NT2/D1 (cell line): ENCODE results near the gene RNF111.

Experiments used
- DNase-seq: peaks from one replicate; pipeline ENCODE4 v3.0.0-alpha.2; 2011; ENCODE audit warnings: low read depth, low spot score
- H3K27me3 ChIP-seq: 2 replicates; pipeline ENCODE4 v1.6.0; 2011; ENCODE audit warnings: mild to moderate bottlenecking; ENCODE audit not compliant: insufficient read length, insufficient read depth
- H3K36me3 ChIP-seq: 2 replicates; pipeline ENCODE4 v1.6.1; 2011; ENCODE audit warnings: mild to moderate bottlenecking, low read length, mixed read lengths; ENCODE audit not compliant: insufficient read depth, insufficient read length
- H3K4me1 ChIP-seq: 2 replicates; pipeline ENCODE4 v1.5.1; 2011; ENCODE audit not compliant: insufficient read depth, insufficient read length
- H3K4me3 ChIP-seq: 2 replicates; pipeline ENCODE4 v1.5.1; 2011; ENCODE audit warnings: low read depth; ENCODE audit not compliant: insufficient read length
- H3K9ac ChIP-seq: 2 replicates; pipeline ENCODE4 v1.6.0; 2011; ENCODE audit warnings: low read depth; ENCODE audit not compliant: insufficient read length
- H3K9me3 ChIP-seq: 2 replicates; pipeline ENCODE4 v1.5.1; 2011; ENCODE audit warnings: mild to moderate bottlenecking, low read length; ENCODE audit not compliant: insufficient read depth
- SUZ12 ChIP-seq: IDR thresholded peaks from 2 replicates; pipeline ENCODE4 v1.6.1; 2011; ENCODE audit not compliant: insufficient read length, insufficient read depth; ENCODE audit errors: extremely low read depth
- YY1 ChIP-seq: IDR thresholded peaks from 2 replicates; pipeline ENCODE4 v1.6.1; 2011; ENCODE audit not compliant: insufficient read length, insufficient read depth
- ZNF274 ChIP-seq: IDR thresholded peaks from 2 replicates; pipeline ENCODE4 v1.6.1; 2011; ENCODE audit warnings: mild to moderate bottlenecking, low read depth, low read length

The RNF111 gene

DNA sequence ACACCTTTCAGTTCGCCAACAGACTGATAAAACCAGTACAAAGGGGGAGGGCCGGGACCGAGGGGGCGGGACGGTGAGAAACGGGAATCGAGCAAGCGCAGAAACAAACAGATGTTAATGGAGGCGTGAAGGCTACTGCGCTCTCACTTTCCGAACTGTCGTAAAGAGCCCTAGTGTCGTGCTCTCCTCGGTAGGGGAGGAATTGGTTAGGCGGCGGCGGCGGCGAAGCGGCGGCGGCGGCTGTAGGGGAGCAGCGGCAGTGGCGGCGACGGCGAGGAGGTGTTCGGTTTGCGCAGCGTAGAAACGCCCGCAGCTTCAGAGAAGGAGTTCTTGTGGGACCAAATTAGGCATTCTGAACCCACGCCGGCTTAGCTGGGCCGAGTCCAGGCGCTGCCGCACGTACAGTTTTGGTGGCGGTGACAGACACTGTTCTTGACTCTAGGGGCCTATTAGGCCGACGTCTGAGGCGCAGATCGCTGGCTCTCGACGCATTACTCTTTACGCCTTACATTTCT is at the start of gene RNF111:
TSS of gene RNF111 (plus strand) at position 173 of the 515 bp plus-strand sequence. CDS start 43,160 bp downstream, outside the sequence.
- Histone ChIP-seq H3K4me3 (peak within 1 kb of the TSS; percentile 96), H3K36me3 (peaks cover 24% of the 10 kb centered on the region), H3K9me3 (no peaks in the 10 kb centered on the region), H3K4me1 (peaks cover 2% of the 10 kb centered on the region), H3K9ac (peak within 1 kb of the TSS; percentile 97), H3K27me3 (no peaks in the 10 kb centered on the region)
- peak; percentile 89 for DNase-seq
- TF ChIP-seq ZNF274: no peak
- no peak for TF ChIP-seq YY1
- no peak for TF ChIP-seq SUZ12

- no peak for DNase-seq
- TF ChIP-seq SUZ12 (no peak), ZNF274 (no peak), YY1 (no peak)
- H3K27me3 ChIP-seq: no peaks in the 10 kb centered on the region
- H3K9me3 ChIP-seq: no peaks in the 10 kb centered on the region
- no peak overlapping the region for H3K9ac ChIP-seq
- H3K4me1 ChIP-seq: no peaks in the 10 kb centered on the region
- no peak overlapping the region for H3K4me3 ChIP-seq
- H3K36me3 ChIP-seq: no peaks in the 10 kb centered on the region
Observed at GRCh38 chr15:58947179-58947578, 40.3 kb upstream of the RNF111 start.

- Histone ChIP-seq H3K36me3 (no peaks in the 10 kb centered on the region), H3K9ac (no peak overlapping the region), H3K9me3 (no peaks in the 10 kb centered on the region), H3K27me3 (no peaks in the 10 kb centered on the region), H3K4me3 (no peak overlapping the region), H3K4me1 (no peaks in the 10 kb centered on the region)
- no peak for DNase-seq
- no peak for TF ChIP-seq ZNF274
- no peak for TF ChIP-seq SUZ12
- TF ChIP-seq YY1: no peak
Observed at GRCh38 chr15:58951388-58952007, 36.0 kb upstream of the RNF111 start.

- Histone ChIP-seq H3K4me3 (no peak overlapping the region), H3K4me1 (no peaks in the 10 kb centered on the region), H3K27me3 (no peaks in the 10 kb centered on the region), H3K9ac (no peak overlapping the region), H3K9me3 (no peaks in the 10 kb centered on the region), H3K36me3 (no peaks in the 10 kb centered on the region)
- DNase-seq: no peak
- TF ChIP-seq YY1: no peak
Observed at GRCh38 chr15:58952751-58953150, 34.7 kb upstream of the RNF111 start.

DNA sequence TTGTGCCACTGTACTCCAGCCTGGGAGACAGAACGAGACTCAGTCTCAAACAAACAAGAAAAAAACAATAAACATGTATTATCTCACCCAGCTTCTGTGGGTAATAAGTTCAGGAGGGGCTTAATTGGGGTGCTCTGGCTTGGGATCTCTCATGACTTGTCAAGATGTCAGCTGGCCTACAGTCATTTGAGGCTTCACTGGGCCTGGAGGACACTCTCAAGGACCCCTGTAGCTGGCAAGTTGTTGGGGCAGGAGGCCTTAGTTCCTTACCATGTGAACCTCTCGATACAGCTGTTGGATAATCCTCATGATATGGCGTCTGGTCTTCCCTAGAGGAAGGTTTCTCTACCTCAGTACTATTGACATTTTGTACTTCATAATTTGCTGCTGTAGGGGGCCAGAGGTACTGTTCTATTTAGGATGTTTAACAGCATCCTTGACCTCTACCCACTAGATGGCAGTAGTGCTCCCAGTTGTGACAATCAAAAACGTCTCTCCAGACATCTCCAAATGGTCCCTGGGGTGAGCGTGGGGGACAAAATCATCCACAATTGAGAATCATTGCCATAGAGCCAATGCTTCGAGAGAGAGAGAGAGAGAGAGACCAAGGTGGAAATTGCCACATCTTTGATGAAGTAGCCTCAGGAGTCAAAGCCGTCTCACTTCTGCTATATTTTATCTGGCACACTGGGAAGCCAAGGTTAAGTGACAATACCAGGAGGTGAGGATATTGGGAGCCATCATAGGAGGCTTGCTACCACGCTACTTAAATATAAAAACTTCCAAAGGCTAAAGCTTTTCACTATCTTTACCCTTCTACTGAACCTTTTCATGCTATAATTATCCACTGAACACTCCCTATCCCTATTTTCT is 30.1 kb upstream of the RNF111 start:
- Histone ChIP-seq H3K4me3 (no peak overlapping the region), H3K9me3 (no peaks in the 10 kb centered on the region), H3K27me3 (no peaks in the 10 kb centered on the region), H3K9ac (no peak overlapping the region), H3K36me3 (no peaks in the 10 kb centered on the region), H3K4me1 (no peaks in the 10 kb centered on the region)
- DNase-seq: peak; percentile 60
- TF ChIP-seq SUZ12: no peak
- TF ChIP-seq YY1: no peak
- no peak for TF ChIP-seq ZNF274

- no peak overlapping the region for H3K9ac ChIP-seq
- DNase-seq: no peak
Observed at GRCh38 chr15:58958811-58959210, 28.7 kb upstream of the RNF111 start.

DNA sequence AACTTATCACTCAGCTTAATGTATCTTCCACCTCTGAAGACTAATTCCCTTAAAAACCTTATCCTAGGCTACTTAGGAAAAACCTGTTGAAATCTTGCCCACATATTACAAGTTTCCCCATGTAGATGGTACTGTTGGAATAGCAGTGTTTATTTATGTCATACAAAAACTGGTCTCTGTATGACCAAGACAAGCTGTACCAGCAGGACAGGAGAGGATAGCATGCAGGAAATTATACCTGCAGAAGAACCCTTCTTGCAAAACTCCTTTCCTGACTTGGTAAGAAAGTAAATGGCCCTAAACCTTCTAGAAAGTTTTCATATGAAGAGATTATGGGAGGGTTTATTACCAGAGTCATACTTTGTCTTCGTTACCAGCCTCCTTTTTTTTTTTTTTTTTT is 25.3 kb upstream of the RNF111 start:
- DNase-seq: no peak
- Histone ChIP-seq H3K36me3 (no peaks in the 10 kb centered on the region), H3K9me3 (no peaks in the 10 kb centered on the region), H3K27me3 (no peaks in the 10 kb centered on the region), H3K4me3 (no peak overlapping the region), H3K9ac (no peak overlapping the region), H3K4me1 (no peaks in the 10 kb centered on the region)
- TF ChIP-seq YY1 (no peak), SUZ12 (no peak), ZNF274 (no peak)

More at GRCh38 chr15:58958811-58959210, 28.7 kb upstream of the RNF111 start:
- no peaks in the 10 kb centered on the region for H3K27me3 ChIP-seq
- no peak for TF ChIP-seq YY1
- H3K4me3 ChIP-seq: no peak overlapping the region
- H3K4me1 ChIP-seq: no peaks in the 10 kb centered on the region
- H3K36me3 ChIP-seq: no peaks in the 10 kb centered on the region
- H3K9me3 ChIP-seq: no peaks in the 10 kb centered on the region
